Esophagus muscularis mucosa (tissue), 4 donors: ENCODE data around the gene TMEM129. TPM values are rescaled to one million over a fixed set of nuclear protein-coding genes. Genes with fewer than 3 reads are reported as not detected.
A peak's percentile ranks its signal among the peaks of the same experiment; 100 is the strongest.

Experiments used
- DNase-seq: peaks from one replicate; pipeline ENCODE4 v3.0.0-alpha.2; 2017; ENCODE audit errors: extremely low spot score
- H3K27ac ChIP-seq, 4 donors: fragments of 200-600 bp; sonication (generic); replicated peaks in 1 of 4; 1 replicate in 3 of 4; 2 replicates in 1 of 4; pipeline ENCODE4 v1.5.1; 2016 to 2019; ENCODE audit warnings: mild to moderate bottlenecking in 1 of 4
- H3K27me3 ChIP-seq, 4 donors: fragments of 200-600 bp; sonication (generic); one replicate each; pipeline versions ENCODE4 v1.5.1 to v1.6.0; 2016 to 2019
- H3K36me3 ChIP-seq, 4 donors: fragments of 200-600 bp; sonication (generic); one replicate each; pipeline ENCODE4 v1.5.1; 2016 to 2019
- H3K4me1 ChIP-seq, 4 donors: fragments of 200-600 bp; sonication (generic); one replicate each; pipeline ENCODE4 v1.5.1; 2016 to 2019
- H3K4me3 ChIP-seq, 4 donors: fragments of 200-600 bp; sonication (generic); 1 replicate in 2 of 4; 2 replicates in 2 of 4; pipeline ENCODE4 v1.5.1; 2016 to 2019; ENCODE audit warnings: mild to moderate bottlenecking in 4 of 4, moderate library complexity in 1 of 4
- H3K9me3 ChIP-seq, 4 donors: fragments of 200-600 bp; sonication (generic); 1 replicate in 3 of 4; 2 replicates in 1 of 4; pipeline ENCODE4 v1.5.1; 2016 to 2019
- EP300 ChIP-seq: sonication (generic); formaldehyde crosslinking; IDR thresholded peaks from one replicate; pipeline ENCODE4 v1.6.1; 2017; ENCODE audit warnings: antibody characterized with exemption
- POLR2A ChIP-seq: fragments of 450-650 bp; IDR thresholded peaks from one replicate; pipeline ENCODE4 v1.6.1; 2017; ENCODE audit warnings: antibody characterized with exemption, moderate library complexity, mild to moderate bottlenecking, low read depth
- POLR2AphosphoS5 ChIP-seq, 2 donors: sonication (generic); formaldehyde crosslinking; IDR thresholded peaks; one replicate each; pipeline ENCODE4 v1.6.1; 2017; ENCODE audit warnings: antibody characterized with exemption in 2 of 2
- WGBS: methylation state at CpG from one replicate; pipeline ENCODE4 v1.1.5; 2018; 5-methylcytosine and 5-hydroxymethylcytosine counted together
- intact Hi-C: fragments of 100-400 bp; cut with DNase I; formaldehyde crosslinking; loops from one replicate; pipeline ENCODE4 v1.15.1; 2023
- total RNA-seq, 4 donors: library from RNA; depleted of rRNA; stranded (reverse); fragments of >200 nt; gene quantifications; one replicate each; pipeline versions ENCODE4 v1.1.0 to v1.2.1, GENCODE V29; 2016
- TF ChIP-seq, protein P1 (sequence below), 3 experiments: fragments of 200-600 bp in 2 of 3; fragments of 450-650 bp in 1 of 3; sonication (generic) in 2 of 3; IDR thresholded peaks; one replicate each; pipeline ENCODE4 v1.5.1; 2017 to 2019; ENCODE audit warnings: antibody characterized with exemption in 3 of 3, mild to moderate bottlenecking in 2 of 3, moderate library complexity in 1 of 3

TMEM129 gene
- total RNA-seq, 4 donors from 2014 or later: 59.3 to 101 (median 72.6) TPM

DNA sequence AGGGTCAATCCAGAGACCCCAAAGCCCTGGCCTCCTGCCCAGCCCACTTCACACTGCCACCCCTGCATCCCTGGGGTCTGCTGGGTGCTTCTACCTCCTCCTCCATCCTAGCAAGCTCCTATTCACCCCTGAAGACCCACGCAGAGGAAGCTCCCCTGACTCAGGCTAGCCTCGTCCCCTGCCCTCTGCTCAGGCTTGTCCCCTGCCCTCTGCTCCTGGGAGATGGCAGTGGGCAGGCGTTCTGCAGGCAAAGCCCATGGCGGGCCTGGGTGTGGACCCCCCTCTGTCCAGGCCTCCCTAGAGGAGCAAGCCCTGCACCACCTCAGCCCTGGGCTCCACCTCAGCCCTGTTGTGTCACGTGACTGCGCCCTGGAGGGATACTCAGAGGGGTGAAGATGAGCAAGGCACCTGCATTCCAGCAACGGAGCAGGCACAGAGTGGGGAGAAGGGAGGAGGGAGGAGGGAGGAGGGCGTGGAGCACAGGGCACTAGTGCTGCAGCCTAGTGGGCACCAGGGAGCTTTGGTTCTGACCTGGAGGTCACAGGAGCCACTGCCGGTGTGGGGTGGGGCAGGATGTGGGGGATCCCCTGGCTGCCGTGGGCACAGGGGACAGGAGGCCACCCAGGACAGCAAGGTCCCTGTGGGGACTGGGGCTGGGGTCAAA lies 44.4 kb upstream of the TMEM129 start:
- intact Hi-C loops: no loop called here
- no peak for DNase-seq
- Histone ChIP-seq H3K4me1 (peaks cover 12 to 38% (median 32%) of the 10 kb centered on the region in 4 donors), H3K9me3 (no peaks in the 10 kb centered on the region), H3K27ac (no peak overlapping the region), H3K4me3 (no peak overlapping the region), H3K36me3 (no peaks in the 10 kb centered on the region), H3K27me3 (peaks cover 0 to 82% (median 16%) of the 10 kb centered on the region in 4 donors)
- no peak for TF ChIP-seq POLR2A
- TF ChIP-seq, protein P1, sequence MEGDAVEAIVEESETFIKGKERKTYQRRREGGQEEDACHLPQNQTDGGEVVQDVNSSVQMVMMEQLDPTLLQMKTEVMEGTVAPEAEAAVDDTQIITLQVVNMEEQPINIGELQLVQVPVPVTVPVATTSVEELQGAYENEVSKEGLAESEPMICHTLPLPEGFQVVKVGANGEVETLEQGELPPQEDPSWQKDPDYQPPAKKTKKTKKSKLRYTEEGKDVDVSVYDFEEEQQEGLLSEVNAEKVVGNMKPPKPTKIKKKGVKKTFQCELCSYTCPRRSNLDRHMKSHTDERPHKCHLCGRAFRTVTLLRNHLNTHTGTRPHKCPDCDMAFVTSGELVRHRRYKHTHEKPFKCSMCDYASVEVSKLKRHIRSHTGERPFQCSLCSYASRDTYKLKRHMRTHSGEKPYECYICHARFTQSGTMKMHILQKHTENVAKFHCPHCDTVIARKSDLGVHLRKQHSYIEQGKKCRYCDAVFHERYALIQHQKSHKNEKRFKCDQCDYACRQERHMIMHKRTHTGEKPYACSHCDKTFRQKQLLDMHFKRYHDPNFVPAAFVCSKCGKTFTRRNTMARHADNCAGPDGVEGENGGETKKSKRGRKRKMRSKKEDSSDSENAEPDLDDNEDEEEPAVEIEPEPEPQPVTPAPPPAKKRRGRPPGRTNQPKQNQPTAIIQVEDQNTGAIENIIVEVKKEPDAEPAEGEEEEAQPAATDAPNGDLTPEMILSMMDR (IDR thresholded peaks at IDR 0.05): no peak
- TF ChIP-seq EP300: no peak
- no peak for TF ChIP-seq POLR2AphosphoS5 (IDR thresholded peaks at IDR 0.05)
- WGBS: 92% methylated on average over 7 of the region's 10 CpGs

DNA sequence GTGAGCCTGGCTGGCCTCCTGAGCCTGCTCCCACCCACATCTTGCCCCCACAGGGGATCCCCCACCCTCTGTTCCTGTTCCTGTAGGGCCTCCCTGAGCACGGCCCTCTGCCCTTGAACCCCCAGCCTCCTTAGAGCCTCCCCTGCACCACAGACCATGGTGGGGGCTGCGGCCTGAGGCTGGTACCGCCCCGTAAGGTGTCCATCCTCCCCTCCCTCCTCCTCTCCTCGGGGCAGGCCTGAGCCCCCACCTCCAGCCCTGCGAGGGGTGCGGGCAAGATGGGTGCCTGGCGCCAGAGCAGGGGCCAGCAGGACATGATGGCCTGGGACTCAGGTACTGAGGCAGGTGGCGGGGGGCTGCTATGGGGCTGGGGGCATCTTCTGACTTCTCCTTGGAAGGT lies 43.5 kb upstream of the TMEM129 start:
- WGBS: 92% methylated on average over 5 of the region's 9 CpGs
- Histone ChIP-seq H3K4me1 (peaks cover 12 to 39% (median 32%) of the 10 kb centered on the region in 4 donors), H3K4me3 (no peak overlapping the region), H3K27ac (no peak overlapping the region), H3K36me3 (no peaks in the 10 kb centered on the region), H3K9me3 (no peaks in the 10 kb centered on the region), H3K27me3 (peaks cover 0 to 73% (median 13%) of the 10 kb centered on the region in 4 donors)
- intact Hi-C loops: no loop called here
- TF ChIP-seq POLR2A (no peak), EP300 (no peak), POLR2AphosphoS5 (IDR thresholded peaks at IDR 0.05) (no peak)
- TF ChIP-seq, protein P1 (IDR thresholded peaks at IDR 0.05): no peak
- DNase-seq: no peak

DNA sequence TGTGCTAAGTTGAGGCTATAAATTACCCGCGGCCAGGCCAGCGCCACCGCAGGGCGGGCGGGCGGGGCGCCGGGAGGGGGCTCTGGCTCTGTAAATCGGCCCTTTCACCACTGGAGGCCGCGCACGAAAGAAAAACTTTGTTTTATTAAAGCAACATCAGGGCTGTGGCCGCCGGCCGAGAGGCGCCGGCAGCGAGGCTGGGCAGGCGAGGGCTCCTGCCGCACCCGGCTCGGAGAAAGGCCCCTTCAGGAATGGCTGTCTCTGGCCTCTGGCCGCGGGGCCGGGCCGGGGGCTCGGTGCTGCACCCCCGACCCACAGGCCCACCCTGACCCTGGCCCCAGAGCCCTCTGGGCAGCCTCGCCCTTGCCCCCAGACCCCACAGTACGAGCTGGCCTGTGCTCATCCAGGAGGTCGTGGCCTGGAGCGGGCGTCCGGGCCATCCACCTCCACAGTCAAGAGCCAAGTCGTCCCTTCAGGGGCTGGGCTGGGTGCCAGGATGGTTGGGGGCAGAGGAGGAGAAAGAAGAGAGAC lies 42.5 kb upstream of the TMEM129 start:
- no peaks in the 10 kb centered on the region for H3K9me3 ChIP-seq
- no peak for TF ChIP-seq EP300
- TF ChIP-seq, protein P1 (IDR thresholded peaks at IDR 0.05): peak in 1 of 3 experiments; percentile 34
- H3K4me3 ChIP-seq: peak overlapping the region; percentile 42 to 47 (median 44)
- WGBS: 28% methylated on average over 30 of the region's 36 CpGs
- H3K27ac ChIP-seq: peak overlapping the region in 2 of 4 donors; percentile 10 to 19
- DNase-seq: no peak
- H3K36me3 ChIP-seq: no peaks in the 10 kb centered on the region
- H3K4me1 ChIP-seq: peaks cover 12 to 39% (median 32%) of the 10 kb centered on the region in 4 donors
- intact Hi-C loops: no loop called here
- H3K27me3 ChIP-seq: peaks cover 0 to 62% (median 13%) of the 10 kb centered on the region in 4 donors

DNA sequence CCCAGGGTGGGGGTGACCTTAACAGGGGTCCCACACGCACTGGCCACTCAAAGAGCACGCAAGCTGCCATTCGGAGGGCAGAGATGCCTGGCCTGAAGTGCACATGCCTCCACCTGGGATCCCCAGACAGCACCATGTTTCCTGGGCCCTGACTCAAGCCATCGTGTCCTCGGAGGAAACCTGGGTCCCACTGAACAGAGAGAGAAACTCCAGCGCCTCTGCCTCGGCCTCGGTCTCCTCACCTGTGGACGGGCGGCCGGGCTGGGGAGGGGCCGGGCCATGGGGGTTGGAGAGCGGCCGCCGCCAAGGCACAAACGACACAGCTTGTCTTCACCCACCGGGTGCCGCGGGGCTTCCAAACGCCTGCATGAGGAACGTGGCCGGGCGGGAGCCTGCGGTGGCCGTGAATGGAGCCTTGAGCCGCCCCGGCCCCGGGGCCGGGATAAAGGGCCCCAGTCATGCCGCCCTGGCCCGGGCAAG lies 42.0 kb upstream of the TMEM129 start:
- peaks cover 0 to 57% (median 10%) of the 10 kb centered on the region in 4 donors for H3K27me3 ChIP-seq
- TF ChIP-seq, protein P1 (IDR thresholded peaks at IDR 0.05): no peak
- TF ChIP-seq EP300: no peak
- no peak for TF ChIP-seq POLR2A
- TF ChIP-seq POLR2AphosphoS5 (IDR thresholded peaks at IDR 0.05): no peak
- no peaks in the 10 kb centered on the region for H3K9me3 ChIP-seq
- DNase-seq: no peak
- intact Hi-C loops: no loop called here
- peaks cover 12 to 37% (median 31%) of the 10 kb centered on the region in 4 donors for H3K4me1 ChIP-seq
- H3K36me3 ChIP-seq: no peaks in the 10 kb centered on the region
- H3K27ac ChIP-seq: peak overlapping the region in 1 of 4 donors; percentile 19
- H3K4me3 ChIP-seq: peak overlapping the region; percentile 42 to 47 (median 44)
- 50% methylated on average over 7 of the region's 31 CpGs for WGBS
